ENCODE results near the gene DLGAP4.

Gene DLGAP4

DNA sequence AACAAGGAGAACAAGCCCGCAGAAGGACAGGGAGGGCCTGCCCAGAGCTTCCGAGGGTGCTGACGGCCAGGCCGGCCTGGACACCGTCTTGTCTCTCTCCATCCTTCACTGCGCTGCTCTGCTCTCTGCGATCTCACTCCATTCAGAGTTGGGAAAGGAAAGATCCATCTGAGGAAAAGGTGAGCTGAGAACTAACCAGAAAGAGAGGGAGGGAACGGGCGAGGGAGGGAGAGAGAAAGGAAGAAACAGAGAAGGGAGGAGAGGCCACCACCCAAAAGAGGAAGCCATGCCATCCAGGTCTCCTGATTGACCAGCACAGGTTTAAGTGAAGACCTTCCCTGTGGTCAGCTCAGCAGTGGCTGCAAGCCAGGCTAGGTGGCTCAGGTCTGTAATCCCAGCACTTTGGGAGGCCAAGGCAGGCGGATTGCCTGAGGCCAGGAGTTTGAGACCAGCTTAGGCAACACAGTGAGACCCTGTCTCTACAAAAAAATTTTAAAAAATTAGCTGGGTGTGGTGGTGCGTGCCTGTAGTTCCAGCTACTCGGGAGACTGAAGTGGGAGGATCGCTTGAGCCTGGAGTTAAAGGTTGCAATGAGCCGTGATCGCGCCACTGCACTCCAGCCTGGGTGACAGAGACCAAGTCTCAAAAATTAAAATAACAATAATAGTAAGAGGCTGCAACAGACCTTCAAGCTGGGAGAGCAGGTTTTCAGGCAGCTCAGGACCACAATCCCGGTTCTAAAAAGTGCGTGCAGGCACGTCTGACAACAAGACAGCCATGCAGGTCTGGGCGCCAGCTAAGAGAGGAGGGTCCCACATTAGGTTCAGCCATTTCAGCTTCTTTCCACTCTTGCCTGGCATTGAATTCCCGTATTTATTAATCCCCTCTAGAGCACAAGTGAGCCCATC, 34.2 kb upstream of the DLGAP4 start:
- no peak overlapping the region for H3K4me3 ChIP-seq (ENCODE audit: low read length)
- TF ChIP-seq, protein P1, sequence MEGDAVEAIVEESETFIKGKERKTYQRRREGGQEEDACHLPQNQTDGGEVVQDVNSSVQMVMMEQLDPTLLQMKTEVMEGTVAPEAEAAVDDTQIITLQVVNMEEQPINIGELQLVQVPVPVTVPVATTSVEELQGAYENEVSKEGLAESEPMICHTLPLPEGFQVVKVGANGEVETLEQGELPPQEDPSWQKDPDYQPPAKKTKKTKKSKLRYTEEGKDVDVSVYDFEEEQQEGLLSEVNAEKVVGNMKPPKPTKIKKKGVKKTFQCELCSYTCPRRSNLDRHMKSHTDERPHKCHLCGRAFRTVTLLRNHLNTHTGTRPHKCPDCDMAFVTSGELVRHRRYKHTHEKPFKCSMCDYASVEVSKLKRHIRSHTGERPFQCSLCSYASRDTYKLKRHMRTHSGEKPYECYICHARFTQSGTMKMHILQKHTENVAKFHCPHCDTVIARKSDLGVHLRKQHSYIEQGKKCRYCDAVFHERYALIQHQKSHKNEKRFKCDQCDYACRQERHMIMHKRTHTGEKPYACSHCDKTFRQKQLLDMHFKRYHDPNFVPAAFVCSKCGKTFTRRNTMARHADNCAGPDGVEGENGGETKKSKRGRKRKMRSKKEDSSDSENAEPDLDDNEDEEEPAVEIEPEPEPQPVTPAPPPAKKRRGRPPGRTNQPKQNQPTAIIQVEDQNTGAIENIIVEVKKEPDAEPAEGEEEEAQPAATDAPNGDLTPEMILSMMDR (conservative IDR thresholded peaks at IDR 0.05; ENCODE audit: low read length) = no peak
- DNase-seq (ENCODE audit: low read depth) = no peak

GRCh38 chr20:36272547-36273220, 33.5 kb upstream of the DLGAP4 start:
- H3K4me3 ChIP-seq (ENCODE audit: low read length) = no peak overlapping the region
- TF ChIP-seq, protein P1 (conservative IDR thresholded peaks at IDR 0.05; ENCODE audit: low read length) = no peak

DNA sequence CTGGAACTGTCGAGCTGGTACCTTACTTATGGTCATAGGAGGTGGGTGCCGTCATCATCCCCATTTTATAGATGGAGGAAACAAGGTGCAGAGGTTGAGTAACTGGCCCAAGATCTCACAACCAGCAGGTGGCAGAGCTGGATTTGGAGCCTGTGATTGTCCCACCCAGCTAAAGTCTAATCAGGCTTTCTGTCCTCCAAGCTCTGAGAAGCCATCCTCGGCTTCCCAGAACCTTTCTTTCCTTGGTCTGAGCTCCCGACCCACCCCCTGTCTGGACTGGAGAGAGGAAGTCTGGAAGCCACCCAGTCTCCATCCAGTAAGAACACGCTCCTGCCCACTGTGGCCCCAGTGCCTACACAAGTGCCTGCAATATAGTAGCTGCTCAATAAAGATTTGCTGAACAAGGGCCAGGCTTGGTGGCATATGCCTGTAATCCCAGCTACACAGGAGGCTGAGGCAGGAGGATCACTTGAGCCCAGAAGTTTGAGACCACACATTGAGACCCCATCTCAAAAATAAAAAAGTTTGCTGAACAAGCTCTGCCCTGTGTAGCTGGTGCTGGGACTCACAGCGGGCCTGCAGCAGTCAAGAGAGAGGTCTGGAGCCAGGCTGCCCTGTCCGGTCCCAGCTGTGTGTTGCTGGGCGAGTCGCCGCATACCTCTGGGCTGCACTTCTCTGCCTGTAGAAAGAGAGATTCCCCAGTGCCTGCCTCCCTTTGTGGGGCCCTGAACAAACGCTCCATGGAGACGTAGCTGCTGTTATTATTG, 32.5 kb upstream of the DLGAP4 start:
- TF ChIP-seq, protein P1 (conservative IDR thresholded peaks at IDR 0.05; ENCODE audit: low read length) = peak; percentile 49
- peak; percentile 13 for DNase-seq (ENCODE audit: low read depth)
- H3K4me3 ChIP-seq (ENCODE audit: low read length) = no peak overlapping the region

More at GRCh38 chr20:36272547-36273220, 33.5 kb upstream of the DLGAP4 start:
- DNase-seq (ENCODE audit: low read depth) = no peak

DNA sequence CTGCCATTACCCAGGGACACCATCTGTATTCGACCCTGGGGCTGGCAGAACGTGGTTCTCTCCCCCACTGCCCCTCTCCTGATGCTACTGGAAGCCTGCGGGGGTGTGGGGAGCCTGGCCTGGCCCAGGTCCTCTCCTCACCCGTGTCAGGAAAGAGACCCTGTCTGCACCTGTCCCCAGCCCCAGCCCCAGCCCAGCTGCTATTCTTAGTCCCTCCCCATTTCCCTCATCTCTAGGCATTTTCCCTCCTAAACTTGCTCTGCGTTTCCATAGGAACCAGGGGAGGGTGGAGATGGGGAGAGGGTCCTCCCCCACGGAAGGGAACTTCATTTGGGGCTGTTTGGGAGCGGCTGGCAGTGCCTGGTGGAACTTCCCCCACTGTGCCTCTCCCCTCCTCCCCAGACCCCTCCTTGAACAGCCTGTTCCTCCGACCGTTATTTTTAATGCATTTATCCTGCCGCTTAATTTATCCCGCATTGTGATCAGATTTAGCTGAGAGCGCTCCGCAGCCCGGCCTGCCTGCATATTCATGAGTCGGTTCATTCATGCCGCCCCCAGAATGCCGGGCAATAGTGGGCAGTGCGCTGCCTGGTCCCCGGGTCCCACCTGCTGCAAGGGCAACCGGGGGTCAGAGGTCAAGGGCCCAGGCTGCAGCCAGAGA, 31.8 kb upstream of the DLGAP4 start:
- H3K4me3 ChIP-seq (ENCODE audit: low read length) = no peak overlapping the region
- DNase-seq (ENCODE audit: low read depth) = no peak
- TF ChIP-seq, protein P1 (conservative IDR thresholded peaks at IDR 0.05; ENCODE audit: low read length) = no peak

GRCh38 chr20:36275011-36275410, 31.1 kb upstream of the DLGAP4 start:
- H3K4me3 ChIP-seq (ENCODE audit: low read length) = no peak overlapping the region
- TF ChIP-seq, protein P1 (conservative IDR thresholded peaks at IDR 0.05; ENCODE audit: low read length) = no peak
- no peak for DNase-seq (ENCODE audit: low read depth)

DNA sequence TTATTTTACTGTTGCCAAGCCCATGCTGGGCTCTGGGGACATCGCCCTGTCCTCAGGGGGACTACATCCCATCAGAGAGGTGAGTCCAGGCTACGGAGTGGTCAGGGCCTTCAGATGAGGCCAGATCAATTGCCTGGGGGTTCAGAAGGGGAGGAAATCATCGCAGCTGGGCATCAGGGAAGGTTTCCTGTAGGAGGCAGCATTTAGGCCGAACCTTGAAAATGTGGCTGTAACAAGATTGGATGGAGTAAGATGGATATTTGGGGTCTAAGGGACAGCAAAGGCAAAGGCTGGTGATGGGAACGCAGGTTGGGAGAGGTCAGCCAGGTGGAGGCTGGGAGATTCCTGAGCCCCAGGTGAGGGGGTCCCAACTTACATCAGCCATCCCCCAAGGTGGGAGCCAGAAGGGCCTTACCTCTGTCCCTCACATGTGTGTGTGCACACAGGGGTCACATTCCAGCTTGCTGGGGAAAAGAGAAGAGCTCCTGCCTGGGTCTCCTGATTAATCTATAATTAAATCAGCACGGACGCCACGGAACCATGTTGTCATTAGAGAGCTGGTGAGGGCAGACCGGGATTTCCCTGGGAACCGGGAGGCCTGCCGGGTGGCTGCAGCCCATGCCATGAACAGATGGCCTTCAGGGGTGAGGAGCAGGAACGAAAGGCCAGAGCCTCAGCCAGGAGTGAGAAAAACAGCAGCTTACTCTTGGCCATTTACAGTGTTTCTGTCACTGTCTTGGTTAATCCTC, 30.5 kb upstream of the DLGAP4 start:
- DNase-seq (ENCODE audit: low read depth) = no peak
- no peak overlapping the region for H3K4me3 ChIP-seq (ENCODE audit: low read length)
- TF ChIP-seq, protein P1 (conservative IDR thresholded peaks at IDR 0.05; ENCODE audit: low read length) = no peak

Data from AG10803 (cell line).